ENCODE measurements around the gene OLFM1. TPM values are rescaled to one million over a fixed set of nuclear protein-coding genes. Genes with fewer than 3 reads are reported as not detected.

Gene OLFM1
- total and polyA plus RNA-seq, 2 experiments from 2014 or later, result 2.4 to 3.8 TPM

DNA sequence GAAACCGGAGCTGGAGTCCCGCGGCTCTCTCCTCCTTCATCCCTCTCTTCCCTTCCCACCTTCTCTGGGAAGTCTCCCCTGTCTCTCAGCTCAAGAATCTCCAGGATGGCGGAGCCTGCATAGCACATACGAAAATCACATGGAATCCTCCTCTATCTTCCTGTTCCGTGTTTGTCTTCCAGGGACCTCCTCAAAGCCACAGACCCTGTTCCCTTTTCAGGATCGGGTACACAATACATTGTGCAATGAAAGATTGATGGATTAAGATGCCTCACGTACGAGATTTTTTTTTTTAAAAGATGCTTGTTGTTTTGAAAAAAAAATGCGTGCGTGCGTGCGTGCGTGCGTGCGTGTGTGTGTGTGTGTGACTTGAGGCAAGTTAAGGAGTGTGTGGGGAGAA is 46.6 kb upstream of the OLFM1 start:
- H3K9me3 ChIP-seq (ENCODE audit: low read depth), result no peaks in the 10 kb centered on the region
- no peak for DNase-seq (ENCODE audit: low read depth in 1 of 2, low spot score in 1 of 2)
- no peak overlapping the region for H3K27ac ChIP-seq
- no peaks in the 10 kb centered on the region for H3K4me1 ChIP-seq (ENCODE audit: low read depth)
- no peak overlapping the region for H3K4me3 ChIP-seq
- no peaks in the 10 kb centered on the region for H3K36me3 ChIP-seq
- TF ChIP-seq, protein P1, sequence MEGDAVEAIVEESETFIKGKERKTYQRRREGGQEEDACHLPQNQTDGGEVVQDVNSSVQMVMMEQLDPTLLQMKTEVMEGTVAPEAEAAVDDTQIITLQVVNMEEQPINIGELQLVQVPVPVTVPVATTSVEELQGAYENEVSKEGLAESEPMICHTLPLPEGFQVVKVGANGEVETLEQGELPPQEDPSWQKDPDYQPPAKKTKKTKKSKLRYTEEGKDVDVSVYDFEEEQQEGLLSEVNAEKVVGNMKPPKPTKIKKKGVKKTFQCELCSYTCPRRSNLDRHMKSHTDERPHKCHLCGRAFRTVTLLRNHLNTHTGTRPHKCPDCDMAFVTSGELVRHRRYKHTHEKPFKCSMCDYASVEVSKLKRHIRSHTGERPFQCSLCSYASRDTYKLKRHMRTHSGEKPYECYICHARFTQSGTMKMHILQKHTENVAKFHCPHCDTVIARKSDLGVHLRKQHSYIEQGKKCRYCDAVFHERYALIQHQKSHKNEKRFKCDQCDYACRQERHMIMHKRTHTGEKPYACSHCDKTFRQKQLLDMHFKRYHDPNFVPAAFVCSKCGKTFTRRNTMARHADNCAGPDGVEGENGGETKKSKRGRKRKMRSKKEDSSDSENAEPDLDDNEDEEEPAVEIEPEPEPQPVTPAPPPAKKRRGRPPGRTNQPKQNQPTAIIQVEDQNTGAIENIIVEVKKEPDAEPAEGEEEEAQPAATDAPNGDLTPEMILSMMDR (IDR thresholded peaks at IDR 0.05; ENCODE audit: low read depth, low read length), result no peak
- peaks cover 5% of the 10 kb centered on the region for H3K27me3 ChIP-seq

DNA sequence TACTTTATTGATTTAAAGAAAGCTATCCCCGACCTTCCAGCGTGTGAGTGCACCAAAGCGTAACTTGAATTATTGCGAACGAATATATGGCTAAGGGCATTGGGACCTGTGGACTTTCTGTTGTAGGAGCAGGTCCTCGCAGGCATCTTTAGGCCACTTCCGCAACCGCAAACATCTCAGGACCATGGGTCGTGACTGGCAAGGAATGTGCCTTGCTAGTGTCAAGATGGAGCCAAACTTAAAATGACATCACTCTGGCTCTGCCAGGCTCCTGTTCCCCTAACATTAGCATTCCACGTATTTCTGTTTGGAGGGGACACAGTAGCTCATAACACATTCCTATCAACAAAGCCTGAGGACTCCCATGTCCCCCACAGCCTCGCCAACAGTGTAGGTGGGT is 44.1 kb upstream of the OLFM1 start:
- TF ChIP-seq, protein P1 (IDR thresholded peaks at IDR 0.05; ENCODE audit: low read depth, low read length), result no peak

GRCh38 chr9:135045264-135045927 is 42.1 kb upstream of the OLFM1 start:
- H3K4me3 ChIP-seq, result no peak overlapping the region
- no peaks in the 10 kb centered on the region for H3K4me1 ChIP-seq (ENCODE audit: low read depth)
- H3K36me3 ChIP-seq, result no peaks in the 10 kb centered on the region
- TF ChIP-seq, protein P1 (IDR thresholded peaks at IDR 0.05; ENCODE audit: low read depth, low read length), result no peak
- H3K27ac ChIP-seq, result no peak overlapping the region
- H3K27me3 ChIP-seq, result no peaks in the 10 kb centered on the region
- DNase-seq (ENCODE audit: low read depth in 1 of 2, low spot score in 1 of 2), result no peak
- H3K9me3 ChIP-seq (ENCODE audit: low read depth), result no peaks in the 10 kb centered on the region

More for the DNA sequence above, 44.1 kb upstream of the OLFM1 start:
- no peaks in the 10 kb centered on the region for H3K36me3 ChIP-seq
- H3K27me3 ChIP-seq, result peaks cover 5% of the 10 kb centered on the region
- no peaks in the 10 kb centered on the region for H3K4me1 ChIP-seq (ENCODE audit: low read depth)
- no peak overlapping the region for H3K4me3 ChIP-seq
- H3K27ac ChIP-seq, result no peak overlapping the region
- no peak for DNase-seq (ENCODE audit: low read depth in 1 of 2, low spot score in 1 of 2)
- H3K9me3 ChIP-seq (ENCODE audit: low read depth), result no peaks in the 10 kb centered on the region

DNA sequence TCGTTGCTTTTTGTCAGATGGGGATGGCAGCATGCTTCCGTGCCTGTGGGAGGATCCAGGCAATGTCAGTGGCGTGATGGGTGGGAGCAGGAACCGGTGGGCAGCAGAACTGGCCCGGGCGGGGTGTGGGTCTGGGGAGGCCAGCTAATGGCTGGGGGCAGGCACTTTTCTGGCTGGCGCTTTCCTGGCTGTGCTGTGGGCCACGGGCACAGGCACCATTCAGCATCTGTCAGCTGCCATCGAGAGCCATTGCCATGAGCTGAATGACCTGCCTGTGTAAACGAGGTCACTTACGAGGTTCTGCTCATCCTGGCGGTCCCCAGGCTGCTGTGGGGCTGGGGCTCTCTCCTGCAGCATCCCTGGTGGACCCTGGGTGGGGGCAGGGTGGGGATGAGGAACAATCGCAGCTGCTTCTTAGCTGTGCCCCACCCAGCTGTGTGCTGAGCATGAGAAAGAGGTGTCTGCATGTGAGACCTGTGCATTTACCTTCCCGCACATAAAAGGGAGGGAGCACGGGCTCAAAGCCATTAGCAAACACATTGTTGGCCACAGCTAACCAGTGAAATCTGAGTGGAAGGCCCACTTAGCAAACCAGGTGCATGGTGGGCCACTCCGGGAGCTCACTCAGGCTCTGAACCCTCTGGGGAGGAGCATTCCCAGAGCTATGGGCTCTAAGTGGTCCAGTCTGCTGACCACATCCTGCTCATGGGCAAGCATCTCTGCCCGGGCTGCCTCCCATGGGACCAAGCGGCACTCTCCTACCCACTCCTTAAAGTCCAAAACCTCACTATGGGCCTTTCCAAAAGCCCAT is 41.3 kb upstream of the OLFM1 start:
- H3K36me3 ChIP-seq, result no peaks in the 10 kb centered on the region
- no peak for DNase-seq (ENCODE audit: low read depth in 1 of 2, low spot score in 1 of 2)
- no peak overlapping the region for H3K4me3 ChIP-seq
- H3K9me3 ChIP-seq (ENCODE audit: low read depth), result no peaks in the 10 kb centered on the region
- H3K27me3 ChIP-seq, result no peaks in the 10 kb centered on the region
- no peaks in the 10 kb centered on the region for H3K4me1 ChIP-seq (ENCODE audit: low read depth)
- TF ChIP-seq, protein P1 (IDR thresholded peaks at IDR 0.05; ENCODE audit: low read depth, low read length), result no peak
- no peak overlapping the region for H3K27ac ChIP-seq

DNA sequence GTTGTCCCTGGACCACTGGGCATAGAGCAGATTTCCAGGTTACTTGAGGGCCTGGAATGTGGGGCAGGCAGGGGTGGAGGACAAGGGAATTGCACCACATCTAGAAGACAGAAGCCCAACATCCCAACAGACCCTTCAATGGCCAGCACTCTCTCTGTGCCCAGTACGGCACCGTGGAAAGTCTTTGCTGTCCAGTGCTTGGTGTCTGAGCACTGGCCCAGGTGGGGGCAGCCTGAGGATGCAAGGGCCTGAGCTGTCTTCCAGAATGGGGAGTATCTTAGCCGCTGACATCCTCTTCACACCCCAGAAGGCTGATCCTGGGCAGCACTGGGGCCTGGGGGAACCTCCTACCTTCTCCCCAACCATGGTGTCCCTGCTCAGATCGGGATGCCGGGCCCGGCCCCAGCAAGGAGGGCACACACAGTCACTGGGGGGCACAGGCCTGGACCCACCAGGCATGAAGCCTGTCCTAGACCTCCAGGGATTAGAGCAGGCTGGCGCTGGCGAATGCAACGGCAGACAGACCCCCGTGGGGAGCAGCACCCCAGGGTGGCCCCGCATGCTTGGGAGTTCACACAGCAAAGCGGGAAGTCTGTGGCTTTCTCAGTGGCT is 40.6 kb upstream of the OLFM1 start:
- Histone ChIP-seq H3K27ac (no peak overlapping the region), H3K36me3 (no peaks in the 10 kb centered on the region), H3K27me3 (no peaks in the 10 kb centered on the region), H3K4me1 (ENCODE audit: low read depth) (no peaks in the 10 kb centered on the region), H3K9me3 (ENCODE audit: low read depth) (no peaks in the 10 kb centered on the region), H3K4me3 (no peak overlapping the region)
- DNase-seq (ENCODE audit: low read depth in 1 of 2, low spot score in 1 of 2), result no peak
- TF ChIP-seq, protein P1 (IDR thresholded peaks at IDR 0.05; ENCODE audit: low read depth, low read length), result no peak

Data from cardiac muscle cell (in vitro differentiated cells and primary cell).